Ishikawa (cell line): ENCODE data around the gene CISH.

Experiments used
- CEBPB ChIP-seq: IDR thresholded peaks from 2 replicates; pipeline ENCODE4 v1.6.1; 2012
- EGR1 ChIP-seq: IDR thresholded peaks from 2 replicates; pipeline ENCODE4 v1.6.1; 2012
- EP300 ChIP-seq: IDR thresholded peaks from 2 replicates; pipeline ENCODE4 v1.6.1; 2012; ENCODE audit warnings: borderline replicate concordance
- FOXM1 ChIP-seq: IDR thresholded peaks from 2 replicates; pipeline ENCODE4 v1.6.1; 2012; ENCODE audit warnings: low read depth, borderline replicate concordance
- MAX ChIP-seq: IDR thresholded peaks from 2 replicates; pipeline ENCODE4 v1.6.1; 2012
- NFIC ChIP-seq: IDR thresholded peaks from 2 replicates; pipeline ENCODE4 v1.6.1; 2012
- RAD21 ChIP-seq: IDR thresholded peaks from 2 replicates; pipeline ENCODE4 v1.6.1; 2012; ENCODE audit warnings: low read depth
- TAF1 ChIP-seq: IDR thresholded peaks from 2 replicates; pipeline ENCODE4 v1.6.1; 2012; ENCODE audit warnings: low read depth, mild to moderate bottlenecking
- TCF12 ChIP-seq: IDR thresholded peaks from 2 replicates; pipeline ENCODE4 v1.6.1; 2012; ENCODE audit warnings: low read depth
- TEAD4 ChIP-seq: IDR thresholded peaks from 2 replicates; pipeline ENCODE4 v1.6.1; 2012
- USF1 ChIP-seq: IDR thresholded peaks from 2 replicates; pipeline ENCODE4 v1.6.1; 2012
- YY1 ChIP-seq: IDR thresholded peaks from 2 replicates; pipeline ENCODE4 v1.6.1; 2012; ENCODE audit warnings: low read depth
- ZBTB7A ChIP-seq: IDR thresholded peaks from 2 replicates; pipeline ENCODE4 v1.6.1; 2012; ENCODE audit warnings: low read depth
- TF ChIP-seq, protein P1 (sequence below): IDR thresholded peaks from 2 replicates; pipeline ENCODE4 v1.6.1; 2012; ENCODE audit warnings: low read depth, mild to moderate bottlenecking

Gene CISH

DNA sequence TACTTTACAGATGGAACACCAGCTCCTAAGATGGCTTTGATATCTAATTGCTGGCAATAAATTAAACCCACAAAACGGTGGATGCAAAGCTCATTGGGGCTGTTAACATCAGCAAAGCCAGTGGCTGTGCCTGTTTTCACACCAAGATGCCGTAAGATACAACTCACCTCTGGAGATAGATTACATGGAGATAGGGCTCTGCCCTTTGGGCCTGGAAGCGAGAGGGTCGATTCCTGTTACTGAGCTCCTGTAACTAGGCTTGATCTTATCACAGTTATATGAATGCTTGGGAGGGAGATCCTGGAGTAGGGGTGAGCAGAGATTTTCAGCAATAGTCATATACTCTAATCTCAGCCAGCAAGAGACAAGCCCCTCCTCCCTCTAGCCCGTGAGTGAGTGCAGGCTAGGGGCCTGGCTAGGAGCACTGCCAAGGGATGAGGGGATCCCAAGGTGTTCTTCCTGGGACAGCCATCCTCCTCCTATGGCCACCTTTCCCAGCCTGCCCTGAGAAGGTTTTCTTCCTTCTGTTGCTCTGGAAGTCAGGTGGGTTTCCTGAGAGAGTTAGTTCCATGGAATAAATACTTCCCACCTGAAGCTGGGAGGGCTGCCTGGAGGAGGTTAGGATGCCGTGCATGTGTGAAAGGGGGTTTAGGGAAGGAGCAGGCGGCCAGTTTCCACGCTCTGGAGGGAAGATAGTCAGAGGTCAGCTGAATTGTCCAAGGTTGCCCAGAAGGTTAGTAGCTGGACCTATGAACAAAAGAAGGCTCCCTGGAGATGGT is 45.0 kb upstream of the CISH start:
- TF ChIP-seq, protein P1, sequence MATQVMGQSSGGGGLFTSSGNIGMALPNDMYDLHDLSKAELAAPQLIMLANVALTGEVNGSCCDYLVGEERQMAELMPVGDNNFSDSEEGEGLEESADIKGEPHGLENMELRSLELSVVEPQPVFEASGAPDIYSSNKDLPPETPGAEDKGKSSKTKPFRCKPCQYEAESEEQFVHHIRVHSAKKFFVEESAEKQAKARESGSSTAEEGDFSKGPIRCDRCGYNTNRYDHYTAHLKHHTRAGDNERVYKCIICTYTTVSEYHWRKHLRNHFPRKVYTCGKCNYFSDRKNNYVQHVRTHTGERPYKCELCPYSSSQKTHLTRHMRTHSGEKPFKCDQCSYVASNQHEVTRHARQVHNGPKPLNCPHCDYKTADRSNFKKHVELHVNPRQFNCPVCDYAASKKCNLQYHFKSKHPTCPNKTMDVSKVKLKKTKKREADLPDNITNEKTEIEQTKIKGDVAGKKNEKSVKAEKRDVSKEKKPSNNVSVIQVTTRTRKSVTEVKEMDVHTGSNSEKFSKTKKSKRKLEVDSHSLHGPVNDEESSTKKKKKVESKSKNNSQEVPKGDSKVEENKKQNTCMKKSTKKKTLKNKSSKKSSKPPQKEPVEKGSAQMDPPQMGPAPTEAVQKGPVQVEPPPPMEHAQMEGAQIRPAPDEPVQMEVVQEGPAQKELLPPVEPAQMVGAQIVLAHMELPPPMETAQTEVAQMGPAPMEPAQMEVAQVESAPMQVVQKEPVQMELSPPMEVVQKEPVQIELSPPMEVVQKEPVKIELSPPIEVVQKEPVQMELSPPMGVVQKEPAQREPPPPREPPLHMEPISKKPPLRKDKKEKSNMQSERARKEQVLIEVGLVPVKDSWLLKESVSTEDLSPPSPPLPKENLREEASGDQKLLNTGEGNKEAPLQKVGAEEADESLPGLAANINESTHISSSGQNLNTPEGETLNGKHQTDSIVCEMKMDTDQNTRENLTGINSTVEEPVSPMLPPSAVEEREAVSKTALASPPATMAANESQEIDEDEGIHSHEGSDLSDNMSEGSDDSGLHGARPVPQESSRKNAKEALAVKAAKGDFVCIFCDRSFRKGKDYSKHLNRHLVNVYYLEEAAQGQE = no peak
- TF ChIP-seq TCF12 = no peak

- TF ChIP-seq, protein P1 = no peak
- no peak for TF ChIP-seq EGR1
These were observed 43.6 kb upstream of the CISH start for GRCh38 chr3:50655009-50655830.

DNA sequence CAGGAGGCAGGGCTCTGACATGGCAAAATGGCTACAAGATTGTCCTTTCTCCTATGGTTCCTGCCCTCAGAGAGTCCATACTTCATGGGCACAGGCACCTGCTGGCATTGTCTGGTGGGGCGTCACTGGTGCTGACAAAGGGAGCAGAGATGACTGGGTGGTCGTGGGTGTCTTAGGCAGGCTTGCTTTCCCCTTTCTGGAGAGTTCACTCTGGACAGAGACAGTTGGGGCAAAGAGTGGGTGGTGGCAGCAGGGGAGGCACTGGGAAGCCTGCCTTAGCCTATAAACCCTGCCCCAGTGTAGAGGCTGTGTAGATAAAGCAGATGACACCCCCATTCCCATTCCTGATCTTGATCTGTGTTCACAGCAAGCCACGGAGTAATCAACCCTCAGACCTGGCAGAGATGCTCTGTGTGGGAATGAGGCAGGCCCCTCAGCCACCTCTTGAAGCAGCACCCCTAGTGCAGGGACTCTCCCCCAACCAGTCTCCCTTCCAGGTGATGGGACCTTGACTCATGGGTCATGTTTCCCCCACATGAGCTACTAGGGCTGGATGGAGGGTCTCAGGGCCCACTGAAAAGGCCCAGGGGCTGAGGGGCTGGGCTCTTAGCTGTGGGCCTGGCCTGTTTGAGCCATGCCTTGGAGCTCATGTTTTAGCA is 42.5 kb upstream of the CISH start:
- no peak for TF ChIP-seq USF1
- TF ChIP-seq EP300 = no peak
- no peak for TF ChIP-seq MAX
- no peak for TF ChIP-seq EGR1
- no peak for TF ChIP-seq FOXM1
- TF ChIP-seq YY1 = no peak
- no peak for TF ChIP-seq RAD21
- TF ChIP-seq, protein P1 = no peak
- no peak for TF ChIP-seq TCF12
- TF ChIP-seq CEBPB = no peak
- no peak for TF ChIP-seq TAF1
- no peak for TF ChIP-seq TEAD4
- TF ChIP-seq NFIC = no peak
- TF ChIP-seq ZBTB7A = no peak

DNA sequence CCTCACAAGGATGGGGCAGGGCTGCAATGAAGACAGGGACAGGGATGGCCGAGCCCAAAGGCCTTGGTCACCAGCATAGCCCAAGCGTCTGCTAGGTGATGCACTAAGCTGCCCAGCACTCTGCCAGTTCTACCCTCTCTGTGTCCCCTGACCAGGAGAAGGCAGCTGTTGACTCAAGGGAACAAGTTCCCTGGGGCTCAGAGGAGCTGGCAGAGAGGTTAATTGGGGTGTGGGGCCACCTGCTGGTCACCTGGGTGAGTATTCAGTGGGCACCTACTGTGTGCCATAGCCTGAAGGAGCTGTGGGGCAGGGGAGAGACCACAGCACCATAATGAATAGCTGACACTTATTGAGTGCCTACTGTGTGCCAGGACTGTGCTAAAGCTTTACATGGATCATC is 41.1 kb upstream of the CISH start:
- TF ChIP-seq RAD21 = peak; percentile 80
- no peak for TF ChIP-seq USF1
- no peak for TF ChIP-seq EGR1

DNA sequence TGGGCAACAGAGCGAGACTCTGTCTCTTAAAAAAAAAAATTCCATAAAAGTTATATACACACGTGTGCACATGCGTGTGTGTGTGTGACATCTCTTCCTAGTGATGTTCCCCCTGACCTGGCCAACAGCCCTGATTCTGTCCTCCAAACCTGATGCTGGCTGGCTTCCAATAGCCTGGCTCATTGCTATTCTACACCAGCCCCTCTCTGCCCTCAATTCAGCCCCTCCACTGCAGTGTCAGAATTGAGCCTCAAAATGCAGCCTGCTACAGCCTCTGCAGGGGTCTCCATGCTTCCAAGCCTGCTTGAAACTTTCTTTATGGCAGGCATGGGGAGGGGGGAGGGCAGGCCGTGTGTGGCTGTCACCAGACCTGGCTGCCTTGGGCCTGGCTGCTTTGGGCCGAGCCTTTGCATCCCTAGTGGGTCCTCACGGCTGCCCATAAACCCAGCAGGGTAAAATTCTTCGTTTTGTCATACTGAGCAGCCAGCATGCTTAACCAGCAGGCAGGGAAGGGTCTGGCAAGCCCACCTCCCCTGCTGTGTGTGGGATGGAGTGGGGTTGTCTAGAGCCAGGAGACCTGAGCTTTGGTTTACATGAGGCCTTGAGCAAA is 40.5 kb upstream of the CISH start:
- no peak for TF ChIP-seq RAD21
- TF ChIP-seq TEAD4 = no peak
- TF ChIP-seq USF1 = no peak
- no peak for TF ChIP-seq EP300
- TF ChIP-seq, protein P1 = no peak
- TF ChIP-seq YY1 = no peak
- no peak for TF ChIP-seq TAF1
- TF ChIP-seq EGR1 = no peak
- no peak for TF ChIP-seq FOXM1
